Adrenal gland (tissue), 12 donors: ENCODE data around the gene SH2B3. TPM values are rescaled to one million over a fixed set of nuclear protein-coding genes. Genes with fewer than 3 reads are reported as not detected.

Experiments used
- DNase-seq, 7 donors: peaks; one replicate each; pipeline ENCODE4 v3.0.0-alpha.2; 2019 to 2020
- H3K27ac ChIP-seq, 5 donors: fragments of 200-600 bp; sonication (generic) in 4 of 5; 1 replicate in 3 of 5; 2 replicates in 2 of 5; pipeline versions ENCODE4 v1.5.1 to v1.8.0; 2016 to 2020; ENCODE audit warnings: mild to moderate bottlenecking in 1 of 5
- H3K27me3 ChIP-seq: fragments of 200-600 bp; 2 replicates; pipeline ENCODE4 v1.8.0; 2021
- H3K36me3 ChIP-seq, 2 donors: fragments of 200-600 bp; replicated peaks in 1 of 2; 1 replicate in 1 of 2; 2 replicates in 1 of 2; pipeline versions ENCODE4 v1.5.1 to v1.8.0; 2018 to 2022
- H3K4me1 ChIP-seq, 2 donors: fragments of 200-600 bp; replicated peaks in 1 of 2; 1 replicate in 1 of 2; 2 replicates in 1 of 2; pipeline versions ENCODE4 v1.5.1 to v1.8.0; 2018 to 2021
- H3K4me3 ChIP-seq, 4 donors: fragments of 200-600 bp; sonication (generic) in 3 of 4; one replicate each; pipeline ENCODE4 v1.5.1; 2016 to 2018
- H3K9me3 ChIP-seq, 3 donors: fragments of 200-600 bp; sonication (generic) in 1 of 3; replicated peaks in 1 of 3; 1 replicate in 2 of 3; 2 replicates in 1 of 3; pipeline versions ENCODE4 v1.5.1 to v1.8.0; 2016 to 2021
- POLR2A ChIP-seq, 2 donors: fragments of 450-650 bp; IDR thresholded peaks; one replicate each; pipeline ENCODE4 v1.6.1; 2017; ENCODE audit warnings: antibody characterized with exemption in 2 of 2, mild to moderate bottlenecking in 2 of 2, moderate library complexity in 1 of 2
- WGBS, 4 donors: extraction: QIAGEN DNeasy Blood & Tissue Kit in 2 of 4; methylation state at CpG; one replicate each; pipeline versions ENCODE4 v1.1.5 to v1.1.7; 2013 to 2017; 5-methylcytosine and 5-hydroxymethylcytosine counted together
- intact Hi-C, 2 donors: fragments of 100-400 bp; cut with DNase I; formaldehyde crosslinking; loops; one replicate each; pipeline versions ENCODE4 v1.14.1 to v1.15.0; 2022 to 2023
- polyA plus RNA-seq, 3 donors: library from polyadenylated mRNA; stranded (reverse); fragments of 200-250 nt in 2 of 3; fragments of 350-450 nt in 1 of 3; fragmentation: Illumina TruSeq in 1 of 3; extraction: RNeasy Lipid Tissue Mini Kit (QIAGEN cat#74804) in 1 of 3; gene quantifications; one replicate each; pipeline ENCODE4 v1.2.3, GENCODE V29; 2013 to 2014
- total RNA-seq, 9 donors: library from RNA; depleted of rRNA in 4 of 9; stranded (reverse); fragments of >200 nt in 4 of 9; fragments of 120-200 nt in 1 of 9; fragmentation: NEBNext Ultra II Directional in 1 of 9; extraction: Animal tissue kit (Norgen Biotek cat#: 25700) in 1 of 9; gene quantifications; one replicate each; pipeline versions ENCODE4 v1.1.0 to v1.2.4, GENCODE V29; 2013 to 2023
- TF ChIP-seq, protein P1 (sequence below), 6 experiments: fragments of 450-650 bp in 4 of 6; fragments of 200-600 bp in 2 of 6; sonication (generic) in 1 of 6; IDR thresholded peaks; 1 replicate in 5 of 6; 2 replicates in 1 of 6; pipeline versions ENCODE4 v1.5.1 to v1.8.0; 2016 to 2021; ENCODE audit warnings: antibody characterized with exemption in 6 of 6, mild to moderate bottlenecking in 2 of 6, moderate library complexity in 1 of 6
- donor health status: healthy with polysubstance abuse.
- donor health status: Bipolar disorder and iron deficiency.
- donor health status: DM: yes; HTN: yes; CAD: no.
- donor health status: DM: no; HTN: no; CAD: no.
- donor health status: DM: no; HTN: no; CAD: no.
- donor health status: DM: yes; HTN: yes; CAD: no.

The SH2B3 gene
- total and polyA plus RNA-seq, 12 donors = 5.8 to 70.3 (median 28.5) TPM

DNA sequence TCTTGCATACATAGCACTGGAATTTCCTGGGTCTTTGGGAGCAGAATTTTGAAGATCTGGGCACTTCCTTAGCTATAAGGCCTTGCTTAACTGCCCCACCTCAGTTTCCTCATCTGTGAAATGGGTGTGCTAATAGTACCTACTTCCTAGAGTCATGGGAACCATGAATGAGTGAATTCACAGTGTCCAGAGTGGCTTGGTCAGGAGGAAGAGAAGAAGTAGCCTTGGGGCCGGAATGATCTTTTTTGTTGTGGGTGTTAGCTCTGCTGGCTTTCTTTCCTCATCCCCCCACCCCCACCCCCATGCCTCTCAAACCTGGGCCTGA, 2.4 kb downstream of the SH2B3 start:
- Histone ChIP-seq H3K4me1 (peaks cover 12 to 70% of the 10 kb centered on the region in 2 donors), H3K9me3 (no peaks in the 10 kb centered on the region), H3K4me3 (peak overlapping the region in 1 of 4 donors; percentile 87), H3K27me3 (no peaks in the 10 kb centered on the region), H3K27ac (peak overlapping the region in 3 of 5 donors; percentile 79 to 97 (median 84)), H3K36me3 (no peaks in the 10 kb centered on the region)
- no peak for DNase-seq
- TF ChIP-seq POLR2A (IDR thresholded peaks at IDR 0.05) = no peak
- TF ChIP-seq, protein P1, sequence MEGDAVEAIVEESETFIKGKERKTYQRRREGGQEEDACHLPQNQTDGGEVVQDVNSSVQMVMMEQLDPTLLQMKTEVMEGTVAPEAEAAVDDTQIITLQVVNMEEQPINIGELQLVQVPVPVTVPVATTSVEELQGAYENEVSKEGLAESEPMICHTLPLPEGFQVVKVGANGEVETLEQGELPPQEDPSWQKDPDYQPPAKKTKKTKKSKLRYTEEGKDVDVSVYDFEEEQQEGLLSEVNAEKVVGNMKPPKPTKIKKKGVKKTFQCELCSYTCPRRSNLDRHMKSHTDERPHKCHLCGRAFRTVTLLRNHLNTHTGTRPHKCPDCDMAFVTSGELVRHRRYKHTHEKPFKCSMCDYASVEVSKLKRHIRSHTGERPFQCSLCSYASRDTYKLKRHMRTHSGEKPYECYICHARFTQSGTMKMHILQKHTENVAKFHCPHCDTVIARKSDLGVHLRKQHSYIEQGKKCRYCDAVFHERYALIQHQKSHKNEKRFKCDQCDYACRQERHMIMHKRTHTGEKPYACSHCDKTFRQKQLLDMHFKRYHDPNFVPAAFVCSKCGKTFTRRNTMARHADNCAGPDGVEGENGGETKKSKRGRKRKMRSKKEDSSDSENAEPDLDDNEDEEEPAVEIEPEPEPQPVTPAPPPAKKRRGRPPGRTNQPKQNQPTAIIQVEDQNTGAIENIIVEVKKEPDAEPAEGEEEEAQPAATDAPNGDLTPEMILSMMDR (IDR thresholded peaks at IDR 0.05) = no peak
- WGBS, 4 donors = 47 to 71% (median 63%) methylated on average over 1 of the region's 1 CpG
- intact Hi-C loops = loop anchor here (5.0 kb wide), 2 partner anchors 39 to 44 kb away; no protein-coding TSS in a partner anchor

DNA sequence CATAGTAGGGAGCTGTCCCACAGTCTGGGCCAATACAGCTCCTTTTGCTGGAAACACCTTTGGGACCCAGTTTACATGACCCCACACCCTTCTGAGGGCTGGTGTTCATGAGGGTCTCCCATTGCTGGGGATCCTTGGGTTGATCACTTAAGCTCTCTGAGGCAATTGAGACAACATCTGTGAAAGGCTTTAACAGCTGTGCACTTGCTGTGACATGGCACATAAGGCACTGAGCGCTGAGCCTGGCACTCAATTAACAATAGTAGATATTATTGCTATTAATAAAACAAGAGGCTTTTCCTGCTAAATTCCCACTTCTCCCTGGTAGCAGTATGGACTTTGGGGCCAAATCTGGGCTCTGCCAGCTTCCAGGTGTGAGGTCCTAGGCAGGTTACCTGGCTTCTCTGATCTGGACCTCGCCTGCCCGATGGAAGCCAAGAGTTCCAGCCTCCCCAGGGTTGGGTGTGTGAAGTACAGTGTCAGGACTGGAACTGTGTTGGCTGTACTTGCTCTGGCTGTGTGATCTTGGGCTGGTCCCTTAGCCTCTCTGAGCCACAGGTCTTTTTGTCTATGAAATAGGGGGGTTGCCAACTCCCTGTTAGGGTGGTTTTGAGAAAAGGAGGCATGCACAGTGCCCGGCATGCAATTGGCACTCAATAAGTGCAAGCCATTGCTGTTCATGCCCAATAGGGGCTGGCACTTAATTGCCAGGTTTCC, 3.1 kb downstream of the SH2B3 start:
- peaks cover 19 to 70% of the 10 kb centered on the region in 2 donors for H3K4me1 ChIP-seq
- no peak for DNase-seq
- peak overlapping the region in 1 of 4 donors; percentile 87 for H3K4me3 ChIP-seq
- H3K9me3 ChIP-seq = no peaks in the 10 kb centered on the region
- no peak for TF ChIP-seq POLR2A (IDR thresholded peaks at IDR 0.05)
- TF ChIP-seq, protein P1 (IDR thresholded peaks at IDR 0.05) = no peak
- no peaks in the 10 kb centered on the region for H3K36me3 ChIP-seq
- peak overlapping the region in 3 of 5 donors; percentile 21 to 97 (median 84) for H3K27ac ChIP-seq
- 78 to 100% (median 88%) methylated on average over 2 to 4 of the region's 4 CpGs for WGBS, 4 donors
- H3K27me3 ChIP-seq = no peaks in the 10 kb centered on the region
- intact Hi-C loops = loop anchor here (5.0 kb wide), 2 partner anchors 38 to 43 kb away; no protein-coding TSS in a partner anchor

DNA sequence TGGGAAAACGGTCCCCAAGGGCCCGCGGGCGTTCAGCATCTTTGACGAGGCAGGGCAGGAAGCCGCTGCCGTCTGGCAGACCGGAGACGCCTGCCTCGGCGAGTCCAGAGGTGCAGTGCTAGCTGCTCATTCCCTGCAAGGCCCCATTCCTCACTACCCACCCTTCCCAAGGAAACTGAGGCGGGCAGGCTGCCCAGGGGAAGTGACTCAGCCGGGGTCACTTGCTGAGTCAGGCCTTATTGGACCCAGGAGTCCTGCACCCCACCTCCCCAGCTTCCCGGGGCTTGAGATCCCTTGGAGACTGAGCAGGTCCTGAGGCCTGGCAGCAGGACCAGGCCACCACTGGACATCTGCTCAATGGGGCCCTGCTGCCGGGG, 3.7 kb downstream of the SH2B3 start:
- peak overlapping the region in 4 of 5 donors; percentile 21 to 97 (median 76) for H3K27ac ChIP-seq
- H3K27me3 ChIP-seq = no peaks in the 10 kb centered on the region
- peak in 4 of 7 donors; percentile 32 to 73 (median 56) for DNase-seq
- peak overlapping the region in 1 of 4 donors; percentile 36 for H3K4me3 ChIP-seq
- intact Hi-C loops = loop anchor here (5.0 kb wide), 2 partner anchors 38 to 43 kb away; no protein-coding TSS in a partner anchor
- peaks cover 22 to 75% of the 10 kb centered on the region in 2 donors for H3K4me1 ChIP-seq
- H3K36me3 ChIP-seq = no peaks in the 10 kb centered on the region
- 38 to 80% (median 55%) methylated on average over 3 to 15 of the region's 15 CpGs for WGBS, 4 donors
- H3K9me3 ChIP-seq = no peaks in the 10 kb centered on the region
- no peak for TF ChIP-seq POLR2A (IDR thresholded peaks at IDR 0.05)
- TF ChIP-seq, protein P1 (IDR thresholded peaks at IDR 0.05) = no peak

DNA sequence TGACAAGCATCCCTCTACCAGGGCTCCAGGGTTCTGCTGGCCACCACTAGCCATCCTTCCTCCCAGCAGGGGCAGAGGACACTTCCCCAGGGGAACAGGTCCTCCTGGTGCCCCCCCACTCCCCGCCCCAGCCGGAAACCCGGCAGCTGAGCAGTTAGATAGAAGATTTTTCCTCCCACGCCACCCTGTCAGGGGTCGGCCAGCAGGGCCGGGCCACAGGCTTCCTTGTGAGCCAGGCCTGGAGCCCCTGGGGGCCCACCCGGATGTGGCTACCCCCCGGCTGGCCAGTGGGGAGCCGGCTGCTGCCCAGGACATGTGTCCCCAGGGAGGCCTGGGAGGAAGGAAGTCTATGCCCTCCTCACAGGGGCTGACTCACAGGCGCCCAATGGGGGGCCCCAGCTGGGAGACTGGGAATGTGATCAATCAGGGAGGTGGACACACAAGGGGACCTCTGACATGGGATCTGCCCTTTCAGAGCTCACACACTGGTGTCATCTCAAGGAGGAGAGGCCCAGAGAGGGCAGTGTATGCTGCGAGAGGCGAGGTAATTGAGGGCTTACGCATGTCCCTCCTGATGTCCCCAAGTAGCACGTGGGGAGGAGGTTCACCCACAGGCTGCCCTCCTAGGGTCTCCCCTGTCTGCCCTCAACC, 4.2 kb downstream of the SH2B3 start:
- intact Hi-C loops = loop anchor here (5.0 kb wide), 2 partner anchors 37 to 42 kb away; no protein-coding TSS in a partner anchor

More for the DNA sequence above, 4.2 kb downstream of the SH2B3 start:
- Histone ChIP-seq H3K9me3 (no peaks in the 10 kb centered on the region), H3K27me3 (no peaks in the 10 kb centered on the region), H3K4me3 (peak overlapping the region in 1 of 4 donors; percentile 36), H3K4me1 (peaks cover 22 to 71% of the 10 kb centered on the region in 2 donors), H3K27ac (peak overlapping the region in 4 of 5 donors; percentile 60 to 97 (median 76)), H3K36me3 (no peaks in the 10 kb centered on the region)
- 34 to 54% (median 52%) methylated on average over 4 to 14 of the region's 14 CpGs for WGBS, 4 donors
- no peak for TF ChIP-seq POLR2A (IDR thresholded peaks at IDR 0.05)
- TF ChIP-seq, protein P1 (IDR thresholded peaks at IDR 0.05) = peak in 2 of 6 experiments; percentile 5 to 23
- peak; percentile 51 to 87 (median 63) for DNase-seq
